SK-N-SH treated with all-trans-retinoic acid at 6 μM for 48 hours (cell line): ENCODE data around the gene AKT3.

Source experiments
- CREB5 ChIP-seq: fragments of 250-450 bp; sonication (Bioruptor Pico); IDR thresholded peaks from 2 replicates; pipeline ENCODE4 v1.5.1; 2020; ENCODE audit warnings: low read depth, mild to moderate bottlenecking, moderate library complexity
- ESRRG ChIP-seq: fragments of 250-450 bp; sonication (Bioruptor Pico); IDR thresholded peaks from 2 replicates; pipeline ENCODE4 v1.6.1; 2021; ENCODE audit warnings: mild to moderate bottlenecking
- OSR1 ChIP-seq: fragments of 250-450 bp; sonication (Bioruptor Pico); IDR thresholded peaks from 2 replicates; pipeline ENCODE4 v1.8.0; 2022; ENCODE audit warnings: moderate library complexity, mild to moderate bottlenecking, inconsistent platforms
- PATZ1 ChIP-seq: fragments of 250-450 bp; sonication (Bioruptor Pico); IDR thresholded peaks from 2 replicates; pipeline ENCODE4 v1.8.0; 2020; ENCODE audit warnings: mild to moderate bottlenecking, moderate library complexity, borderline replicate concordance
- PPARA ChIP-seq: fragments of 250-450 bp; sonication (Bioruptor Pico); IDR thresholded peaks from 2 replicates; pipeline ENCODE4 v1.5.0; 2020; ENCODE audit warnings: mild to moderate bottlenecking, borderline replicate concordance
- ZC3H10 ChIP-seq: fragments of 250-450 bp; sonication (Bioruptor Pico); IDR thresholded peaks from 2 replicates; pipeline ENCODE4 v1.5.1; 2021; ENCODE audit warnings: mild to moderate bottlenecking, moderate library complexity

GRCh38 chr1:243539636-243540035 is 310.4 kb downstream of the AKT3 start:
- TF ChIP-seq PATZ1, result no peak
- TF ChIP-seq PPARA, result no peak
- no peak for TF ChIP-seq ZC3H10
- TF ChIP-seq OSR1 (CRISPR knock-in tag), result no peak
- no peak for TF ChIP-seq CREB5
- TF ChIP-seq ESRRG (CRISPR knock-in tag), result no peak
